Chondrocyte (in vitro differentiated cells): Measurements from ENCODE around the gene CHP2. TPM values are rescaled to one million over a fixed set of nuclear protein-coding genes. Genes with fewer than 3 reads are reported as not detected.

Experiments used
- DNase-seq: peaks from one replicate; pipeline ENCODE4 v3.0.0; 2021; ENCODE audit warnings: mixed read lengths, low spot score
- H3K27ac Mint-ChIP-seq: one replicate; pipeline ENCODE4 v1.8.0; 2021; ENCODE audit warnings: mild to moderate bottlenecking, moderate library complexity, mixed read lengths; ENCODE audit not compliant: unreplicated experiment
- H3K27me3 Mint-ChIP-seq: 2 replicates; pipeline ENCODE4 v1.8.0; 2021; ENCODE audit warnings: low read depth, mixed read lengths
- H3K36me3 Mint-ChIP-seq: 2 replicates; pipeline ENCODE4 v1.8.0; 2021; ENCODE audit warnings: low read depth, mixed read lengths
- H3K4me1 Mint-ChIP-seq: 2 replicates; pipeline ENCODE4 v1.8.0; 2021; ENCODE audit warnings: low read depth, mild to moderate bottlenecking, mixed read lengths
- H3K4me3 Mint-ChIP-seq: one replicate; pipeline ENCODE4 v1.8.0; 2021; ENCODE audit warnings: mild to moderate bottlenecking, moderate library complexity, mixed read lengths; ENCODE audit not compliant: unreplicated experiment
- H3K9me3 Mint-ChIP-seq: 2 replicates; pipeline ENCODE4 v1.8.0; 2021; ENCODE audit warnings: low read depth, mixed read lengths
- CTCF ChIP-seq: fragments of 200-600 bp; sonication (generic); IDR thresholded peaks from 2 replicates; pipeline ENCODE4 v1.5.0; 2021; ENCODE audit warnings: antibody characterized with exemption, mild to moderate bottlenecking, moderate library complexity
- total RNA-seq: library from RNA; stranded (reverse); gene quantifications from 3 replicates; pipeline ENCODE4 v1.2.1, GENCODE V29; 2021

CHP2 gene
- total RNA-seq, 1 donor from 2014 or later: not detected

- no peak for TF ChIP-seq CTCF
- Mint-ChIP-seq H3K9me3 (no peaks in the 10 kb centered on the region), H3K4me1 (no peaks in the 10 kb centered on the region), H3K36me3 (no peaks in the 10 kb centered on the region), H3K4me3 (no peak overlapping the region), H3K27me3 (peaks cover 22% of the 10 kb centered on the region), H3K27ac (no peak overlapping the region)
- DNase-seq: no peak
Measured at GRCh38 chr16:23802776-23803175, 48.0 kb downstream of the CHP2 start.

- no peaks in the 10 kb centered on the region for H3K9me3 Mint-ChIP-seq
- H3K4me1 Mint-ChIP-seq: no peaks in the 10 kb centered on the region
- no peak overlapping the region for H3K4me3 Mint-ChIP-seq
- H3K27ac Mint-ChIP-seq: no peak overlapping the region
- peaks cover 20% of the 10 kb centered on the region for H3K27me3 Mint-ChIP-seq
- no peaks in the 10 kb centered on the region for H3K36me3 Mint-ChIP-seq
- no peak for DNase-seq
- peak; percentile 40 for TF ChIP-seq CTCF
Measured at GRCh38 chr16:23803591-23804123, 48.8 kb downstream of the CHP2 start.

GRCh38 chr16:23807028-23807427 is 52.2 kb downstream of the CHP2 start:
- Mint-ChIP-seq H3K4me3 (no peak overlapping the region), H3K4me1 (no peaks in the 10 kb centered on the region), H3K27me3 (peaks cover 22% of the 10 kb centered on the region), H3K36me3 (no peaks in the 10 kb centered on the region), H3K27ac (no peak overlapping the region), H3K9me3 (no peaks in the 10 kb centered on the region)
- no peak for DNase-seq
- no peak for TF ChIP-seq CTCF

Other genes starting within 250 kb of the CHP2 start
- gene GGA2, start 244.5 kb upstream of the CHP2 start, total RNA-seq: 37.2 to 43.0 TPM (median 40.4 TPM) in 3 replicates
- gene EARS2, start 197.7 kb upstream of the CHP2 start, total RNA-seq: 13.3 to 21.4 TPM (median 13.9 TPM) in 3 replicates
- gene UBFD1, start 197.3 kb upstream of the CHP2 start, total RNA-seq: 103 to 107 TPM (median 105 TPM) in 3 replicates
- 62.5 to 79.2 TPM (median 62.6 TPM) in 3 replicates for gene NDUFAB1, start 158.7 kb upstream of the CHP2 start, total RNA-seq
- 8.4 to 13.2 TPM (median 8.7 TPM) in 3 replicates for gene PALB2, start 113.7 kb upstream of the CHP2 start, total RNA-seq
- 65.9 to 69.8 TPM (median 68.0 TPM) in 3 replicates for gene DCTN5, start 113.6 kb upstream of the CHP2 start, total RNA-seq
- 6.2 to 14.5 TPM (median 14.2 TPM) in 3 replicates for gene PLK1, start 76.1 kb upstream of the CHP2 start, total RNA-seq
- gene ERN2, start 41.8 kb upstream of the CHP2 start, total RNA-seq: not detected in 3 replicates
- gene PRKCB, start 81.0 kb downstream of the CHP2 start, total RNA-seq: not detected in 3 replicates